NCI-H526 treated with DMSO at 0.1 percent for 48 hours (cell line): ENCODE data around the gene CPNE6.

Experiments used
- DNase-seq: peaks from one replicate; lab custom pipeline; 2025; lab: John Stamatoyannopoulos, UW

Gene CPNE6

GRCh38 chr14:24054646-24055045 lies 16.7 kb upstream of the CPNE6 start:
- DNase-seq: no peak

GRCh38 chr14:24055971-24056799 lies 15.2 kb upstream of the CPNE6 start:
- DNase-seq: no peak

DNA sequence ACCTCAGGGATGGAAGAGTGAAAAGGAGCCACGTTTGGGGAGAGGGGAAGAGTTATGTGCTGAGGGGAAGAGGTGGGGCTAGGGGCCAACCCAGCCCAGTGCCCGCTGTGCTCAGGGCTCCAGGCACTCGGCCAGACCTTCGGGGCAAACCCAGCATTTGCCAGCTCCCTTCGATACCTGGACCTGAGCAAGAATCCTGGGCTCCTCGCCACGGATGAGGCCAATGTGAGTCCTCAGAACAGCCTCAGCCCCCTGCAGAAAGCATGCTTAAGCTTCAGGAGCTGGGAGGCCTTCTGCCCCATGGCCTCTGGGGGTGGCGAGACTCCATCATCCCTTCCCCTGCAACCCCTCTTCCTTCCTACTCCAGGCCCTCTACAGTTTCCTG lies 14.6 kb upstream of the CPNE6 start:
- DNase-seq: no peak

- no peak for DNase-seq
Observed at GRCh38 chr14:24057271-24057670, 14.1 kb upstream of the CPNE6 start.

GRCh38 chr14:24057867-24058259 lies 13.5 kb upstream of the CPNE6 start:
- no peak for DNase-seq

DNA sequence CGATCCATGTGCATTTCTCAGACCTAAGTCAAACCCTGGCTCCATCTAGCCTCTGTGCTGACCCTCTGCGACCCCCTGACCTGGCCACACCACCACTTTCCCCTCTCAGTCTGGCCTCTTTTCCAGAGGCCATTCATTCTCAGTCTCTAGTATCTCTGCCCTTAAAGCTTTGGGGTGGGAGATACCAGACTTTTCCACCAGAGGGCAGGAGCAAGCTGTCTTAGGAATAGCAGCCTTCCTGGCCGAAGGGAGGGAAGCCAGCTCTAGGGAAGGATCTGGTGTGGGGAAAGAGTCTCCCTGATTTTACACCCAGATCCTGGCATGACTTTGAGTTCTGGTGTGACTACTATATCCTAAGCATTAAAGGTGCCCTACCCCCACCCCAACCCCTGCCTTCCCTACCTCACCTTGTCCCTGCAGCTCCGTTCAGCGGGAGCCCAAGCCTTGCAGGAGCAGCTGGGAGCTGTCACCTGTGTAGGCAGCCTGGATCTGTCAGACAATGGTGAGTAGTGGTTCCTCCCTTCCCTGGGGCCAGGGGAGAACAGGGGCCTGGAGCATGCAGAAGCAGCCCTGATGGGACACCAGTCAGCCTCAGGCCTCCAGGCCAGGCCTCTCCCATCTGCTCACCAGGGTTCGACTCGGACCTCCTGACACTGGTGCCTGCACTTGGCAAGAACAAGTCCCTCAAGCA lies 13.0 kb upstream of the CPNE6 start:
- DNase-seq: no peak

- DNase-seq: no peak
Observed at GRCh38 chr14:24058951-24059475, 12.3 kb upstream of the CPNE6 start.

GRCh38 chr14:24059841-24060388 lies 11.4 kb upstream of the CPNE6 start:
- no peak for DNase-seq

DNA sequence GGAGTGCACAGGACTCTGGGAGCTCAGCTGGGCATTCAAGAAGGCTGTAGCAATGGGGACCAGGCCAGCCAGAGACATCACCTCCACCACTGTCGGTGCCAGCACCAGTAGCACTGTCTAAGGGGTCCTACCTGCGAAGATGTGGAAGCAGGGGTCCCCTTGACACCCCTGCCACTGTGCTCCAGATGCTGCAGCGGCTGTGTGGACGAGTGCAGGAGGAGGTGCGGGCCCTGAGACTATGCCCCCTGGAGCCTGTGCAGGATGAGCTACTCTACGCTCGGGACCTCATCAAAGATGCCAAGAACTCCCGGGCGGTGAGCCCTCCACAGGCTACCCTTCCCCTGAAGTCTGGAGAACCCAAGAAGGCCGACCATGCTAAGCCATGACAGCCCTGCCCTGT lies 10.9 kb upstream of the CPNE6 start:
- no peak for DNase-seq

- no peak for DNase-seq
Observed at GRCh38 chr14:24060984-24061913, 10.1 kb upstream of the CPNE6 start.

GRCh38 chr14:24062216-24062980 lies 9.0 kb upstream of the CPNE6 start:
- no peak for DNase-seq

DNA sequence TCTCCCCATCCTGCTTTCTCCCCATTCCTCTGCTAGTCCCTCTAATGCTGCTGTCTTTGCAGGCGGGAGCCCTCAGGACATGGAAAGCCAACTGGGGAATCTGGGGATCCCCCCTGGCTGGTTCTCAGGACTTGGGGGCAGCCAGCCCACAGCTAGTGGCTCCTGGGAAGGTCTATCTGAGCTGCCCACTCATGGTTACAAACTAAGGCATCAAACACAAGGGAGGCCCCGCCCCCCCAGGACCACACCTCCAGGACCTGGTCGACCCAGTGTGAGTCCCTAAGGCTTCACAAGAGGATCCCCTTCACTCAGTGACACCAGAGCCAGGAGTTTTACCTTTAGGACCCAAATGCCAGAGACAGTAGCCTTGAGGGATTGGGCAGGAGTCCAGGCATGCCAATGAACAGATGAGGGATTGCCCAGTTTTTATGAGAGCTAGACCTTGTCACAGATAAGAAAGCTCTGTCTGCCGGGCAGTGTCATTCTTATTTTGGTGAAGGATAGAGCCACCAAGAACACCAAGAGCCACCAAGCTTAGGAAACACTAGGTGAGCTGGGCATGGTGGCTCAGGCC lies 8.0 kb upstream of the CPNE6 start:
- DNase-seq: no peak

GRCh38 chr14:24064091-24064795 lies 7.1 kb upstream of the CPNE6 start:
- no peak for DNase-seq

DNA sequence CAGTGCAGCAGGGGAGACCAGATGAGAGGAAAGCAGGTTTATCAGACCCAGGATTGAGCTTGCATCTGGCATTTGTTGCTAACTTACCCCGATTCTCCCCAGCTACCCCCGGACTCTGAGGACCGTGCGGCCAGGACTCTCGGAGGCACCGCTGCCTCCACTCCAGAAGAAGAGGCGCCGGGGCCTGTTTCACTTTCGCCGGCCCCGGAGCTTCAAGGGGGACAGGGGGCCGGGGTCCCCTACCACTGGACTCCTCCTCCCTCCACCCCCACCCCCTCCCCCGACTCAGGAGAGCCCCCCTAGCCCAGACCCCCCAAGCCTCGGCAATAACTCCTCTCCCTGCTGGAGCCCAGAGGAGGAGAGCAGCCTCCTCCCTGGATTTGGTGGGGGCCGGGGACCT lies 6.5 kb upstream of the CPNE6 start:
- DNase-seq: no peak

GRCh38 chr14:24065408-24065807 lies 6.0 kb upstream of the CPNE6 start:
- DNase-seq: no peak

DNA sequence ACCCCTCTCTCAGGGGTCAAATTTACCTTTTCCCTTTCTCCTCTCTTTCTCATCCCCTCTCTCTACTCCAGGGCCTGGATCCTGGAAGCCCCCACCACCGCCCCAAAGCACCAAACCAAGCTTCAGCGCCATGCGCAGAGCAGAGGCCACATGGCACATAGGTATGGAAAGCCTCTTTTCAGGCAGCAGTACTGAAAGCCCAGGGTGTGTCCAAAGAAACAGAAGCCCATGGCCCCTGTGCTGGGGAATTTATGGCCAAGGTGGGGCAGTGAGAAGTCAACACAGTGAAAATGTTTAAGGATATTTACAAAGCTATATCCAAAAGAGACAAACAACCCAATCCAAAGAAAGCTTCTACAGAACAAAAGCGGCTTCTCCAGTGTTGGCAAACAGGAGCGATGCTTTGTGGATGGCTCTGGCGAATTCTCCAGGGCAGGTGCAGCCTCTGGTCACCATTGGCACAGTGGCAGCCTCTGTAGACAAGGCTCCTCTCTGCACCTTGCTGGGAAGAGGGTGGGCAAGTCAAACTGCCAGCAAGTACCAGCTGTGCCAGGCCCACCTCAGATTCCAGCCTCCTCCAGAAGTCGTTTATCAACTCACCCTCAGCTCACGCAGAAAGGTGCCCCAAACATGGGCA lies 4.7 kb upstream of the CPNE6 start:
- DNase-seq: no peak

- no peak for DNase-seq
Observed at GRCh38 chr14:24067133-24068082, 4.0 kb upstream of the CPNE6 start.

DNA sequence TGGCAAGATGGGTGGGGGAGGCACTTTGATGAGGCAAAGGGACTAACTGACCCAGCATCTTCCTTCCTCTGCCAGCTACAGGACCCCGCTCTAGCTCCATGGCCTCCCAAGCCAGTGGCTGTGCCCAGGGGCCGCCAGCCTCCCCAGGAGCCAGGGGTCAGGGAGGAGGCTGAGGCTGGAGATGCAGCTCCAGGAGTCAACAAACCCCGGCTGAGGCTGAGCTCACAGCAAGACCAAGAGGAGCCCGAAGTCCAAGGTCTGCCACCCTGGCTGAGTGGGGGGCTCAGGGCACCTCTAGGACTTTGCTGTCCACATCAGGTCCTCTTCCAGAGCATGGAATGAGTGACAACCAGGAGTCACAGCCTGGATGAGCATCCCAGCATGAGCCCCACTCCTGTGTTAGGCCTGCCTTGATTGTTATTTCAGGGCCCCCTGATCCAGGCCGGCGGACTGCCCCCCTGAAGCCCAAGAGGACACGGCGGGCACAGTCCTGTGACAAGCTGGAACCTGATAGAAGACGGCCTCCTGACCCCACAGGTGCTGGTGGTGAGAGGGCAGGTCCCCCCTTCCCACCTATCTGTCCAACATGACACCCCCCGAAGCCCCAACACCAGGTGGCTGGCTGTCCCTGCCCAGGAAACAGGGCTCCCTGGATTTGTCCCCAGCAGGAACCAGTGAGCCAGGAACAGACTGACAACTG lies 2.5 kb upstream of the CPNE6 start:
- no peak for DNase-seq
